HepG2 (cell line): ENCODE results near the gene ADAMTS20. TPM values are rescaled to one million over a fixed set of nuclear protein-coding genes. Genes with fewer than 3 reads are reported as not detected.

Experiments
- ATAC-seq: fragments of 200-7000 bp; cut with Tn5 transposase; 3 replicates; pipeline ENCODE4 v1.9.1; 2020; ENCODE audit warnings: mild to moderate bottlenecking, moderate library complexity
- BruUV-seq: library from RNA; stranded (reverse); fragments of 400-500 nt; replicated peaks from 2 replicates; lab custom pipeline; 2021; lab: Mats Ljungman, UMichigan
- CTCF ChIA-PET: fragments of 300-600 bp; formaldehyde crosslinking; extraction: SDS; loops from one replicate; lab custom pipeline; 2021; ENCODE audit warnings: low total read pairs, inconsistent platforms, low intra/inter-chr PET ratio; lab: Yijun Ruan, JAX
- POLR2A ChIA-PET: fragments of 350-600 bp; sonication (Branson Sonifier 250); formaldehyde crosslinking; loops from one replicate; lab custom pipeline; 2020; ENCODE audit warnings: antibody characterized with exemption, inconsistent platforms; lab: Yijun Ruan, JAX
- DNase-seq: peaks from one replicate; pipeline ENCODE4 v3.0.0-alpha.2; 2015; ENCODE audit warnings: low spot score
- FAIRE-seq: peaks from 3 replicates; lab custom pipeline; 2011; peaks lifted over from hg19 to GRCh38; lab: Jason Lieb, UNC
- H2AFZ ChIP-seq: one replicate; pipeline ENCODE4 v1.6.1; 2011; ENCODE audit warnings: low read length, inconsistent platforms
- H3K27ac ChIP-seq: fragments of 300-600 bp; 3 replicates; pipeline ENCODE4 v1.8.0; 2011; ENCODE audit warnings: mixed run types, mild to moderate bottlenecking, mixed read lengths, low read length, inconsistent platforms; ENCODE audit not compliant: insufficient read depth; ENCODE audit errors: extremely low read length
- H3K27me3 ChIP-seq, 2 experiments: fragments of 200-600 bp in 1 of 2; 2 replicates in 1 of 2; 3 replicates in 1 of 2; pipeline versions ENCODE4 v1.6.0 to v1.8.0; 2011; ENCODE audit warnings: low read length in 2 of 2, mild to moderate bottlenecking in 2 of 2, moderate library complexity in 2 of 2, inconsistent platforms in 1 of 2; ENCODE audit not compliant: insufficient read depth in 2 of 2, control insufficient read depth in 1 of 2
- H3K36me3 ChIP-seq, 2 experiments: fragments of 200-600 bp in 1 of 2; replicated peaks in 1 of 2; 2 replicates in 1 of 2; 3 replicates in 1 of 2; pipeline versions ENCODE4 v1.5.1 to v1.8.0; 2011; ENCODE audit warnings: low read length in 2 of 2, inconsistent platforms in 1 of 2; ENCODE audit not compliant: insufficient read depth in 2 of 2, control insufficient read depth in 1 of 2
- H3K4me1 ChIP-seq: 2 replicates; pipeline ENCODE4 v1.5.1; 2012; ENCODE audit warnings: low read length, inconsistent platforms; ENCODE audit not compliant: insufficient read depth
- H3K4me2 ChIP-seq: 2 replicates; pipeline ENCODE4 v1.6.0; 2011; ENCODE audit warnings: low read depth, low read length, inconsistent platforms
- H3K4me3 ChIP-seq, 3 experiments: fragments of 200-600 bp in 1 of 3; sonication (generic), shearing (Covaris generic) in 1 of 3; replicated peaks in 1 of 3; 2 replicates each; pipeline ENCODE4 v1.5.1; 2011 to 2016; ENCODE audit warnings: low read length in 3 of 3, inconsistent platforms in 2 of 3, low read depth in 2 of 3, mild to moderate bottlenecking in 2 of 3, control low read depth in 1 of 3, mixed read lengths in 1 of 3; ENCODE audit not compliant: insufficient read depth in 1 of 3
- H3K79me2 ChIP-seq: one replicate; pipeline ENCODE4 v1.6.1; 2011; ENCODE audit warnings: low read length, inconsistent platforms; ENCODE audit not compliant: insufficient read depth
- H3K9ac ChIP-seq: 2 replicates; pipeline ENCODE4 v1.6.0; 2011; ENCODE audit warnings: mild to moderate bottlenecking, low read depth, low read length, inconsistent platforms; ENCODE audit not compliant: insufficient read depth
- H3K9me3 ChIP-seq: 2 replicates; pipeline ENCODE4 v1.5.1; 2012; ENCODE audit warnings: mild to moderate bottlenecking, low read length
- H4K20me1 ChIP-seq: 2 replicates; pipeline ENCODE4 v1.6.0; 2011; ENCODE audit warnings: inconsistent platforms, mild to moderate bottlenecking, low read length, moderate library complexity; ENCODE audit not compliant: insufficient read depth
- GATA4 ChIP-seq: sonication (generic); IDR thresholded peaks from 2 replicates; pipeline ENCODE4 v1.6.1; 2016; ENCODE audit warnings: antibody characterized with exemption, low read depth, borderline replicate concordance
- NCOR1 ChIP-seq: fragments of 200-600 bp; sonication (generic); IDR thresholded peaks from 2 replicates; pipeline ENCODE4 v1.7.0; 2017; ENCODE audit warnings: antibody characterized with exemption, low read length, borderline replicate concordance
- NFYC ChIP-seq: IDR thresholded peaks from 2 replicates; pipeline ENCODE4 v1.6.1; 2016; ENCODE audit warnings: missing genetic modification reagents, missing compliant biosample characterization
- PBX3 ChIP-seq: sonication (generic); formaldehyde crosslinking; IDR thresholded peaks from 2 replicates; pipeline ENCODE4 v1.8.1; 2023; ENCODE audit warnings: missing genetic modification reagents, inconsistent platforms, borderline replicate concordance
- ZHX1 ChIP-seq: sonication (generic); formaldehyde crosslinking; IDR thresholded peaks from 2 replicates; pipeline ENCODE4 v1.8.1; 2022; ENCODE audit warnings: low read depth, mild to moderate bottlenecking, missing genetic modification reagents
- ZMYM2 ChIP-seq: sonication (generic); formaldehyde crosslinking; IDR thresholded peaks from 2 replicates; pipeline ENCODE4 v1.8.0; 2022; ENCODE audit warnings: mild to moderate bottlenecking, missing genetic modification reagents
- ZNF253 ChIP-seq: sonication (generic); formaldehyde crosslinking; IDR thresholded peaks from 2 replicates; pipeline ENCODE4 v1.8.0; 2022; ENCODE audit warnings: mild to moderate bottlenecking, missing genetic modification reagents, borderline replicate concordance
- ZNF773 ChIP-seq: sonication (generic); formaldehyde crosslinking; IDR thresholded peaks from 2 replicates; pipeline ENCODE4 v1.4.0; 2020; ENCODE audit warnings: missing genetic modification reagents, borderline replicate concordance
- WGBS: methylation state at CpG from one replicate; pipeline ENCODE4 v1.1.6; 2017; ENCODE audit warnings: low lambda C conversion rate; 5-methylcytosine and 5-hydroxymethylcytosine counted together
- in situ Hi-C: cut with HindIII; loops from 2 replicates; pipeline ENCODE4 v1.10.0; 2017; ENCODE audit warnings: low pct_unique_long_range_greater_than_20kb; ENCODE audit not compliant: extremely low pct_ligation_motif_present
- intact Hi-C: fragments of 100-400 bp; cut with micrococcal nuclease; formaldehyde crosslinking; loops from one replicate; pipeline ENCODE4 v1.10.0; 2022; ENCODE audit not compliant: unreplicated experiment
- polyA plus RNA-seq, 8 experiments: library from polyadenylated mRNA; depleted of rRNA in 3 of 8; stranded (reverse) in 7 of 8; unstranded in 1 of 8; fragments of >200 nt; fragmentation: Illumina TruSeq in 4 of 8; extraction: Trizol in 4 of 8; gene quantifications; 2 replicates each; pipeline versions ENCODE4 v1.2.1 to v1.2.3, GENCODE V29; 2011 to 2016; ENCODE audit warnings: low read depth in 4 of 8, missing spikeins in 1 of 8, mixed read lengths in 1 of 8; ENCODE audit not compliant: insufficient read depth in 1 of 8
- total RNA-seq, 5 experiments: library from RNA; depleted of rRNA; stranded (reverse); fragments of >200 nt; fragmentation: Illumina TruSeq; extraction: Trizol; gene quantifications; 2 replicates each; pipeline ENCODE4 v1.2.3, GENCODE V29; 2016; ENCODE audit warnings: low read depth in 1 of 5
- TF ChIP-seq, protein P1 (sequence below): sonication (generic); formaldehyde crosslinking; IDR thresholded peaks from 2 replicates; pipeline ENCODE4 v1.4.0; 2020; ENCODE audit warnings: missing genetic modification reagents
- TF ChIP-seq, protein P2 (sequence below): sonication (generic); formaldehyde crosslinking; IDR thresholded peaks from 2 replicates; pipeline ENCODE4 v1.8.0; 2022; ENCODE audit warnings: missing genetic modification reagents, mild to moderate bottlenecking, inconsistent platforms, borderline replicate concordance

ADAMTS20 gene
- total and polyA plus RNA-seq, 2 of the 13 experiments (the other 11 are each of a cell fraction or from before 2014, with no cell fraction given) = not detected

GRCh38 chr12:43480591-43480990 lies 71.4 kb downstream of the ADAMTS20 start (continued):
- TF ChIP-seq GATA4 = no peak

DNA sequence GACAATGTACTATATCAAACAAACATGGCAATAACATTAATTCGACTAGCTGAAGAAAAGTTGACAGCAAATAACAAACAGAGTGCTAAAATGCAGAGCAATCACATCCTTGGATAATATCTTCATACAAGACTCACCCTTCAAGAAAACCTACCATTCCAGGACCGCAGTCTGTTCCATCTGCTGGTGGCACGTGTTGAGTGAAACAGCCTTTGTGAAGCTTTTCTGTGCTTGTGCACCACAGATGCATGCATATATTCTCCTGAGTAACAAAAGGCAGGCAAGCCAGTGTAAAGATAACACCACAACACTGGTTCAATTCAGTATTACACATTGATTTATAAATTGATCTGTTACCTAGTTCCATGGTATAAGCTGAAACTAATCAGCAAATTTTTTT lies 89.3 kb downstream of the ADAMTS20 start:
- H3K27me3 ChIP-seq = no peaks in the 10 kb centered on the region
- no peak overlapping the region for H3K27ac ChIP-seq
- in situ Hi-C loops (no loop called here), intact Hi-C loops (no loop called here)
- no peak overlapping the region for H2AFZ ChIP-seq
- POLR2A ChIA-PET = no interaction called here
- no peak overlapping the region for H3K9ac ChIP-seq
- H3K4me1 ChIP-seq = no peaks in the 10 kb centered on the region
- no peak overlapping the region for H3K4me3 ChIP-seq
- FAIRE-seq (no peak), DNase-seq (no peak), ATAC-seq (no peak)
- WGBS = 0% methylated on average over 2 of the region's 3 CpGs
- no peak for TF ChIP-seq ZNF253 (CRISPR knock-in tag)
- TF ChIP-seq ZMYM2 (CRISPR knock-in tag) = no peak
- no peak for TF ChIP-seq NCOR1
- TF ChIP-seq PBX3 = no peak
- no peak for TF ChIP-seq ZHX1 (CRISPR knock-in tag)
- TF ChIP-seq NFYC = no peak
- no peak for TF ChIP-seq ZNF773 (CRISPR knock-in tag)
- TF ChIP-seq, protein P1, sequence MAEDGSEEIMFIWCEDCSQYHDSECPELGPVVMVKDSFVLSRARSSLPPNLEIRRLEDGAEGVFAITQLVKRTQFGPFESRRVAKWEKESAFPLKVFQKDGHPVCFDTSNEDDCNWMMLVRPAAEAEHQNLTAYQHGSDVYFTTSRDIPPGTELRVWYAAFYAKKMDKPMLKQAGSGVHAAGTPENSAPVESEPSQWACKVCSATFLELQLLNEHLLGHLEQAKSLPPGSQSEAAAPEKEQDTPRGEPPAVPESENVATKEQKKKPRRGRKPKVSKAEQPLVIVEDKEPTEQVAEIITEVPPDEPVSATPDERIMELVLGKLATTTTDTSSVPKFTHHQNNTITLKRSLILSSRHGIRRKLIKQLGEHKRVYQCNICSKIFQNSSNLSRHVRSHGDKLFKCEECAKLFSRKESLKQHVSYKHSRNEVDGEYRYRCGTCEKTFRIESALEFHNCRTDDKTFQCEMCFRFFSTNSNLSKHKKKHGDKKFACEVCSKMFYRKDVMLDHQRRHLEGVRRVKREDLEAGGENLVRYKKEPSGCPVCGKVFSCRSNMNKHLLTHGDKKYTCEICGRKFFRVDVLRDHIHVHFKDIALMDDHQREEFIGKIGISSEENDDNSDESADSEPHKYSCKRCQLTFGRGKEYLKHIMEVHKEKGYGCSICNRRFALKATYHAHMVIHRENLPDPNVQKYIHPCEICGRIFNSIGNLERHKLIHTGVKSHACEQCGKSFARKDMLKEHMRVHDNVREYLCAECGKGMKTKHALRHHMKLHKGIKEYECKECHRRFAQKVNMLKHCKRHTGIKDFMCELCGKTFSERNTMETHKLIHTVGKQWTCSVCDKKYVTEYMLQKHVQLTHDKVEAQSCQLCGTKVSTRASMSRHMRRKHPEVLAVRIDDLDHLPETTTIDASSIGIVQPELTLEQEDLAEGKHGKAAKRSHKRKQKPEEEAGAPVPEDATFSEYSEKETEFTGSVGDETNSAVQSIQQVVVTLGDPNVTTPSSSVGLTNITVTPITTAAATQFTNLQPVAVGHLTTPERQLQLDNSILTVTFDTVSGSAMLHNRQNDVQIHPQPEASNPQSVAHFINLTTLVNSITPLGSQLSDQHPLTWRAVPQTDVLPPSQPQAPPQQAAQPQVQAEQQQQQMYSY (CRISPR knock-in tag) = no peak
- TF ChIP-seq, protein P2, sequence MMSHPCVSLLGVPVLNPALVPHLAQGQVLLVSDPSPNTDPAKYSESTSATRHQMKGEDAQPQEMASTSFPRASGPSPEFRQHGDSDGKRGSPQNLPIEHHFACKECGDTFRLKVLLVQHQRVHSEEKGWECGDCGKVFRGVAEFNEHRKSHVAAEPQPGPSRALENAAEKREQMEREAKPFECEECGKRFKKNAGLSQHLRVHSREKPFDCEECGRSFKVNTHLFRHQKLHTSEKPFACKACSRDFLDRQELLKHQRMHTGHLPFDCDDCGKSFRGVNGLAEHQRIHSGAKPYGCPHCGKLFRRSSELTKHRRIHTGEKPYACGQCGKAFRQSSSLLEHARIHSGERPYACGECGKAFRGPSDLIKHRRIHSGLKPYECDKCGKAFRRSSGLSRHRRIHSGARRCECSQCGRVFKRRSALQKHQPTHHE (CRISPR knock-in tag) = no peak
- H3K36me3 ChIP-seq = no peaks in the 10 kb centered on the region
- no peak overlapping the region for H3K4me2 ChIP-seq
- CTCF ChIA-PET = no interaction called here
- no peaks in the 10 kb centered on the region for H4K20me1 ChIP-seq
- no TSS peak for BruUV-seq
- H3K9me3 ChIP-seq = no peaks in the 10 kb centered on the region
- no peaks in the 10 kb centered on the region for H3K79me2 ChIP-seq
